Epithelial cell of esophagus (primary cell): ENCODE measurements around the gene CDH22.
A peak's percentile ranks its signal among the peaks of the same experiment; 100 is the strongest.

ENCODE experiments used
- DNase-seq: peaks from one replicate; pipeline ENCODE4 v3.0.0; 2010; ENCODE audit warnings: low read depth
- H3K4me3 ChIP-seq: 2 replicates; pipeline ENCODE4 v1.5.1; 2011; ENCODE audit warnings: mild to moderate bottlenecking, low read length, control low read depth
- TF ChIP-seq, protein P1 (sequence below): IDR thresholded peaks from 2 replicates; pipeline ENCODE4 v1.5.1; 2011; ENCODE audit warnings: low read depth, mild to moderate bottlenecking, low read length, control low read depth, inconsistent platforms; ENCODE audit not compliant: insufficient read depth; ENCODE audit errors: missing control alignments

The CDH22 gene

GRCh38 chr20:46206025-46206424 lies 102.3 kb downstream of the CDH22 start:
- DNase-seq = peak; percentile 23
- H3K4me3 ChIP-seq = no peak overlapping the region
- TF ChIP-seq, protein P1, sequence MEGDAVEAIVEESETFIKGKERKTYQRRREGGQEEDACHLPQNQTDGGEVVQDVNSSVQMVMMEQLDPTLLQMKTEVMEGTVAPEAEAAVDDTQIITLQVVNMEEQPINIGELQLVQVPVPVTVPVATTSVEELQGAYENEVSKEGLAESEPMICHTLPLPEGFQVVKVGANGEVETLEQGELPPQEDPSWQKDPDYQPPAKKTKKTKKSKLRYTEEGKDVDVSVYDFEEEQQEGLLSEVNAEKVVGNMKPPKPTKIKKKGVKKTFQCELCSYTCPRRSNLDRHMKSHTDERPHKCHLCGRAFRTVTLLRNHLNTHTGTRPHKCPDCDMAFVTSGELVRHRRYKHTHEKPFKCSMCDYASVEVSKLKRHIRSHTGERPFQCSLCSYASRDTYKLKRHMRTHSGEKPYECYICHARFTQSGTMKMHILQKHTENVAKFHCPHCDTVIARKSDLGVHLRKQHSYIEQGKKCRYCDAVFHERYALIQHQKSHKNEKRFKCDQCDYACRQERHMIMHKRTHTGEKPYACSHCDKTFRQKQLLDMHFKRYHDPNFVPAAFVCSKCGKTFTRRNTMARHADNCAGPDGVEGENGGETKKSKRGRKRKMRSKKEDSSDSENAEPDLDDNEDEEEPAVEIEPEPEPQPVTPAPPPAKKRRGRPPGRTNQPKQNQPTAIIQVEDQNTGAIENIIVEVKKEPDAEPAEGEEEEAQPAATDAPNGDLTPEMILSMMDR = no peak

DNA sequence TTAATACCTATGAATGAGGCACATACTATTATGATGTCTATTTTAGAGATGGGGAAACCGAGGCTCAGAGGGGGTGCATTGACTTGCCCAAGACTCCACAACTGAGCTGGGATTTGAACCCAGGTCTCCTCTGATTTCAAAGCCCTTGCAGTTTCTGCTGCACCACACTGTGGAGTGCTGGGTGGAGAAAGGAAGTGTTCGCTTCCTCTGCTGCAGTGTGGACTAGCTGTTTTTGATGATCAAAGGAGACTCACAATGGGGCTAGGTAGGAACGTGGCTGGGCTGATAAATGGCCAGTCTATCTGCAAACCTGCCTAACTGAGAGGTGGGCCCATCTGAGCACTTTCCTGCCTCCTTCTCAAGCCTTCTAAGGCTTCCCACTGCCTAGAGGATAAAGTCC lies 102.9 kb downstream of the CDH22 start:
- no peak overlapping the region for H3K4me3 ChIP-seq
- TF ChIP-seq, protein P1 = no peak
- no peak for DNase-seq

DNA sequence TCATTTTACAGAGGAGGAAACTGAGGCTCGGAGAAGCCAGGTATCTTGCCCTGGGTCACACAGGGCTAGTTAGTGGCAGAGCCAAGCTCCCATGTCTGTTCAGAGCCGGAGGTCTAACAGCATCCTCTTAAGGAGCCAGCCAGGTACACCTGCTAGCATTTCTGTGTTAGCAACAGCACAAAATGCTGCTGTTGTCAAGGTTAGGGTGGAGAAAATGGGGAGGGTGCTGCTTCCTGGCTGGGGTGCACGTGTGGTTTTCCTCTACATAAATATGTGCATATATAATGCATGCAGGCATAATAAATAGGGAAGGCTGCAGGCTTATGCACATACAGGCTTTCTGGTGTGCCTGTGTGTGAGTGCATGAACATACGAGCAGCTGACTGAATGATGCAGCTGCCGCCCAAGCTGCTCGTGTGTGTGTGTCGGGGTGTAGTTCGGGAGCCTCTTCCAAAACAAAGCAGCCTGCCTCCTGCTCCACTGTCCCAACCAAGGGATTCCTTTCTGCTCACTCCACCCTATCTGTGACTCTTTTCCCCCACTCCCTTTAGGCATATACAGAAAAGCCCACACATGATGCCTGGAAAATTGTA lies 103.6 kb downstream of the CDH22 start:
- no peak for DNase-seq
- TF ChIP-seq, protein P1 = no peak
- no peak overlapping the region for H3K4me3 ChIP-seq

GRCh38 chr20:46203510-46203837 lies 104.8 kb downstream of the CDH22 start:
- DNase-seq = no peak
- H3K4me3 ChIP-seq = no peak overlapping the region
- TF ChIP-seq, protein P1 = no peak

DNA sequence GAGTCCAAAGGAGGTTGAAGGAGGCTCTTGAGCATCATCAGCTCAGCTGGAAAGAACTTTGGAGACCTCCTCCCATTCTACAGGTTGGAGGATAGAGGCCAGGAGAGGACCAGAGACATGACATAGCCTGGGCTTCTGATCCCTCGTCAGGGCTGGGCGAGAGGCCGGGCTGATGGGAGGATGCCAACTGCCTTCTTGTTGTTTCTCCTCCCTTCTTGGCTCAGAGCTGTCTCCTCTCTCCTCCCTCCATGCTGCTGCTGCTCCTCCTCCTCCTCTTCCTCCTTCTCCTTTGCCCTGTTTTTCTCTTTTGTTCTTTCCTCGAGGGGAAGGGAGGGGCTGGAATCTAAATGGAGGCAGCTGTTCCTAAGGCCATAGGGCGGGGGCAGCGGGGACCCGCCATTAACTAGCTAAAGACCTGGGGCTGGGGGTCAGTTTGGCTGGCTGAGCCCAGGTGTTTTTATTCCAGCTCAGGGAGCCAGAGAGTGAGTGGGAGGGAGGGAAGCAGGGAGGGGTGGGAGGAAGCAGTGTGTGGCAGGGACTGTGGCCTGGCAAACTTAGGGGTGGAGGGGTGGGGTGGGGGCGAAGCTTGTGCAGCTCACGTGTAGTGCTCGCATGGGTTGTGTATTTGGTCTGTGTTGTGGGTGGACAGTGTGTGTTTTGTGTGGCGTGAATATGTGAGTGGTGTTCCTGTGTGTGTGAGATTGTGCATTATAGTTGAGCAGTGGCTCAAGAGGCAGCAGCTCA lies 105.4 kb downstream of the CDH22 start:
- TF ChIP-seq, protein P1 = no peak
- DNase-seq = no peak
- H3K4me3 ChIP-seq = no peak overlapping the region

- TF ChIP-seq, protein P1 = no peak
- no peak overlapping the region for H3K4me3 ChIP-seq
- DNase-seq = no peak
Observed at GRCh38 chr20:46200582-46201570, 107.4 kb downstream of the CDH22 start.
